Keratinocyte (primary cell): ENCODE results near the gene EYA3.

Source experiments
- CTCF ChIP-seq, 3 experiments: IDR thresholded peaks in 1 of 3; conservative IDR thresholded peaks in 1 of 3; optimal IDR thresholded peaks in 1 of 3; 2 replicates in 2 of 3; 3 replicates in 1 of 3; pipeline versions ENCODE3 to v1.5.1; 2011; ENCODE audit warnings: low read length in 3 of 3, mild to moderate bottlenecking in 3 of 3, moderate library complexity in 2 of 3, control low read depth in 1 of 3, inconsistent platforms in 1 of 3; ENCODE audit not compliant: insufficient read depth in 2 of 3; ENCODE audit errors: extremely low read depth in 1 of 3
- EZH2 ChIP-seq: IDR thresholded peaks from one replicate; pipeline ENCODE4 v1.6.1; 2012; ENCODE audit warnings: inconsistent platforms, mild to moderate bottlenecking, low read length, moderate library complexity

GRCh38 chr1:27941671-27942540, 146.5 kb downstream of the EYA3 start:
- TF ChIP-seq CTCF (optimal IDR thresholded peaks at IDR 0.05 in 1 of 3, IDR thresholded peaks at IDR 0.05 in 1 of 3, conservative IDR thresholded peaks at IDR 0.05 in 1 of 3; ENCODE audit: extremely low read depth in 1 of 3, insufficient read depth in 2 of 3, low read length in 3 of 3) (no peak), EZH2 (no peak)
